CD14-positive monocyte (primary cell): Measurements from ENCODE around the gene MRTFA. TPM values are rescaled to one million over a fixed set of nuclear protein-coding genes. Genes with fewer than 3 reads are reported as not detected.

ENCODE experiments used
- DNase-seq, 3 donors: peaks; one replicate each; pipeline ENCODE4 v3.0.0-alpha.2; 2011 to 2022
- H2AFZ ChIP-seq: 2 replicates; pipeline ENCODE4 v1.6.0; 2012; ENCODE audit warnings: mild to moderate bottlenecking, low read depth, low read length, inconsistent platforms; ENCODE audit not compliant: insufficient read depth, poor library complexity, severe bottlenecking
- H3K27ac ChIP-seq, 2 donors: 1 replicate in 1 of 2; 2 replicates in 1 of 2; pipeline ENCODE4 v1.5.1; 2012 to 2013; ENCODE audit warnings: low read length in 2 of 2, control low read depth in 1 of 2, inconsistent platforms in 1 of 2, low read depth in 1 of 2, mild to moderate bottlenecking in 1 of 2
- H3K27me3 ChIP-seq, 2 donors: one replicate each; pipeline versions ENCODE4 v1.6.0 to v1.6.1; 2011 to 2013; ENCODE audit warnings: low read length in 2 of 2; ENCODE audit not compliant: control insufficient read depth in 2 of 2, insufficient read depth in 2 of 2
- H3K36me3 ChIP-seq, 2 donors: replicated peaks in 1 of 2; 1 replicate in 1 of 2; 2 replicates in 1 of 2; pipeline versions ENCODE4 v1.5.1 to v1.6.1; 2012 to 2013; ENCODE audit warnings: low read length in 2 of 2, control low read depth in 1 of 2, inconsistent platforms in 1 of 2, mild to moderate bottlenecking in 1 of 2; ENCODE audit not compliant: insufficient read depth in 2 of 2, control insufficient read depth in 1 of 2
- H3K4me1 ChIP-seq, 2 donors: 1 replicate in 1 of 2; 2 replicates in 1 of 2; pipeline versions ENCODE4 v1.5.1 to v1.6.1; 2012 to 2013; ENCODE audit warnings: low read length in 2 of 2, control low read depth in 1 of 2, inconsistent platforms in 1 of 2, mild to moderate bottlenecking in 1 of 2, moderate library complexity in 1 of 2; ENCODE audit not compliant: insufficient read depth in 2 of 2, control insufficient read depth in 1 of 2
- H3K4me2 ChIP-seq: replicated peaks from 2 replicates; pipeline ENCODE3; 2012; ENCODE audit warnings: low read length, moderate library complexity, mild to moderate bottlenecking; ENCODE audit not compliant: poor library complexity, severe bottlenecking; ENCODE audit errors: extremely low read depth
- H3K4me3 ChIP-seq, 3 experiments: fragments of 200-600 bp in 1 of 3; sonication (generic) in 1 of 3; replicated peaks in 1 of 3; 1 replicate in 2 of 3; 2 replicates in 1 of 3; pipeline ENCODE4 v1.5.1; 2011 to 2013; ENCODE audit warnings: low read length in 3 of 3, mild to moderate bottlenecking in 3 of 3, control low read depth in 2 of 3, low read depth in 2 of 3, inconsistent platforms in 1 of 3, moderate library complexity in 1 of 3
- H3K79me2 ChIP-seq: 2 replicates; pipeline ENCODE4 v1.6.0; 2012; ENCODE audit warnings: mild to moderate bottlenecking, control low read depth, inconsistent platforms, low read length, moderate library complexity; ENCODE audit not compliant: insufficient read depth
- H3K9ac ChIP-seq: 2 replicates; pipeline ENCODE4 v1.6.0; 2017; ENCODE audit warnings: low read length, mild to moderate bottlenecking; ENCODE audit not compliant: insufficient read depth, poor library complexity, severe bottlenecking
- H3K9me3 ChIP-seq, 2 donors: replicated peaks in 1 of 2; 1 replicate in 1 of 2; 2 replicates in 1 of 2; pipeline versions ENCODE4 v1.5.1 to v1.6.1; 2012 to 2013; ENCODE audit warnings: low read length in 2 of 2, control low read depth in 1 of 2; ENCODE audit not compliant: control insufficient read depth in 1 of 2, insufficient read depth in 1 of 2
- H4K20me1 ChIP-seq: 2 replicates; pipeline ENCODE4 v1.6.0; 2012; ENCODE audit warnings: mild to moderate bottlenecking, low read length, control low read depth, moderate library complexity; ENCODE audit not compliant: insufficient read depth
- H3K27ac Mint-ChIP-seq, 7 donors: one replicate each; pipeline ENCODE4 v1.8.0; 2020; ENCODE audit warnings: mild to moderate bottlenecking in 7 of 7, mixed read lengths in 7 of 7, moderate library complexity in 6 of 7, inconsistent platforms in 2 of 7
- H3K27me3 Mint-ChIP-seq, 3 donors: one replicate each; pipeline ENCODE4 v1.8.0; 2021 to 2022; ENCODE audit warnings: low read depth in 3 of 3, mild to moderate bottlenecking in 3 of 3, mixed read lengths in 3 of 3, moderate library complexity in 3 of 3, inconsistent platforms in 1 of 3
- H3K36me3 Mint-ChIP-seq, 2 donors: one replicate each; pipeline ENCODE4 v1.8.0; 2020; ENCODE audit warnings: mixed read lengths in 2 of 2, inconsistent platforms in 1 of 2, mild to moderate bottlenecking in 1 of 2
- H3K4me1 Mint-ChIP-seq: one replicate; pipeline ENCODE4 v1.8.0; 2020; ENCODE audit warnings: mild to moderate bottlenecking, mixed read lengths
- H3K4me3 Mint-ChIP-seq, 2 donors: one replicate each; pipeline ENCODE4 v1.8.0; 2020; ENCODE audit warnings: mild to moderate bottlenecking in 2 of 2, mixed read lengths in 2 of 2, moderate library complexity in 1 of 2
- H3K9me3 Mint-ChIP-seq, 7 donors: one replicate each; pipeline ENCODE4 v1.8.0; 2020 to 2022; ENCODE audit warnings: mixed read lengths in 7 of 7, mild to moderate bottlenecking in 6 of 7, moderate library complexity in 6 of 7, inconsistent platforms in 2 of 7
- WGBS: methylation state at CpG from one replicate; pipeline ENCODE4 v1.1.5; 2013; ENCODE audit warnings: missing lambda C conversion rate; ENCODE audit not compliant: insufficient coverage; 5-methylcytosine and 5-hydroxymethylcytosine counted together
- intact Hi-C, 2 donors: fragments of 100-400 bp; cut with micrococcal nuclease; formaldehyde crosslinking; loops; one replicate each; pipeline versions ENCODE4 v1.15.0 to v1.15.1; 2023
- polyA plus RNA-seq, 3 donors: library from polyadenylated mRNA; depleted of rRNA in 1 of 3; unstranded in 2 of 3; stranded (reverse) in 1 of 3; fragments of 300-500 nt in 2 of 3; fragments of >200 nt in 1 of 3; fragmentation: Illumina TruSeq in 2 of 3; gene quantifications; 1 replicate in 2 of 3; 2 replicates in 1 of 3; pipeline ENCODE4 v1.2.3, GENCODE V29; 2012 to 2021
- TF ChIP-seq, protein P1 (sequence below): fragments of 200-600 bp; IDR thresholded peaks from one replicate; pipeline ENCODE4 v1.8.0; 2022; ENCODE audit warnings: antibody characterized with exemption, mild to moderate bottlenecking

The MRTFA gene
- polyA plus RNA-seq, 3 donors, result 14.1 to 33.8 (median 18.9) TPM

DNA sequence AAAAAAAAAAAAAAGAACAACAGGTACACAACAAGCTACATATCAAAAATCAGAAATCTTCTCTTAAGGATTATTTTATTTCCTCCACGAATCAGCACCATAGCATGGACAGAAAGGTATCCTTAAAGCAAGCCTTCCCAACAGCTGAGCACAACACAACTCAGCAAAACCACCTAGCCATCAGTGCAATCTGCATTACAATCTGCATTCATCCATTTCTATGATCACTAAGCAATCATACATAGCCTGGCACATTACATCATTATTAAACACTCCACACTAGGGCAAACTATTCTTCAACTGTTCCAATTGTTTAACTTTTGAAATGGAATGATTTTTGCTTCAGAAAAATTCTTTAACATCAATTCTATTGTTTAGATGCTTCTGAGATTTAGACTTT, 29.0 kb downstream of the MRTFA start:
- Histone ChIP-seq H2AFZ (no peak overlapping the region), H3K9ac (no peak overlapping the region), H3K36me3 (no peaks in the 10 kb centered on the region), H3K27ac (no peak overlapping the region), H3K4me1 (no peaks in the 10 kb centered on the region), H3K9me3 (no peaks in the 10 kb centered on the region), H3K27me3 (no peaks in the 10 kb centered on the region), H3K4me2 (no peak overlapping the region), H3K79me2 (peaks cover 100% of the 10 kb centered on the region), H3K4me3 (no peak overlapping the region), H4K20me1 (peaks cover 100% of the 10 kb centered on the region)
- 100% methylated on average over 1 of the region's 1 CpG for WGBS
- H3K27me3 Mint-ChIP-seq, result no peaks in the 10 kb centered on the region
- H3K36me3 Mint-ChIP-seq, result peaks cover 0 to 8% of the 10 kb centered on the region in 2 donors
- H3K9me3 Mint-ChIP-seq, result no peaks in the 10 kb centered on the region
- H3K4me1 Mint-ChIP-seq, result peaks cover 16% of the 10 kb centered on the region
- no peak overlapping the region for H3K4me3 Mint-ChIP-seq
- DNase-seq, result no peak
- intact Hi-C loops, result no loop called here
- H3K27ac Mint-ChIP-seq, result no peak overlapping the region
- TF ChIP-seq, protein P1, sequence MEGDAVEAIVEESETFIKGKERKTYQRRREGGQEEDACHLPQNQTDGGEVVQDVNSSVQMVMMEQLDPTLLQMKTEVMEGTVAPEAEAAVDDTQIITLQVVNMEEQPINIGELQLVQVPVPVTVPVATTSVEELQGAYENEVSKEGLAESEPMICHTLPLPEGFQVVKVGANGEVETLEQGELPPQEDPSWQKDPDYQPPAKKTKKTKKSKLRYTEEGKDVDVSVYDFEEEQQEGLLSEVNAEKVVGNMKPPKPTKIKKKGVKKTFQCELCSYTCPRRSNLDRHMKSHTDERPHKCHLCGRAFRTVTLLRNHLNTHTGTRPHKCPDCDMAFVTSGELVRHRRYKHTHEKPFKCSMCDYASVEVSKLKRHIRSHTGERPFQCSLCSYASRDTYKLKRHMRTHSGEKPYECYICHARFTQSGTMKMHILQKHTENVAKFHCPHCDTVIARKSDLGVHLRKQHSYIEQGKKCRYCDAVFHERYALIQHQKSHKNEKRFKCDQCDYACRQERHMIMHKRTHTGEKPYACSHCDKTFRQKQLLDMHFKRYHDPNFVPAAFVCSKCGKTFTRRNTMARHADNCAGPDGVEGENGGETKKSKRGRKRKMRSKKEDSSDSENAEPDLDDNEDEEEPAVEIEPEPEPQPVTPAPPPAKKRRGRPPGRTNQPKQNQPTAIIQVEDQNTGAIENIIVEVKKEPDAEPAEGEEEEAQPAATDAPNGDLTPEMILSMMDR, result no peak

DNA sequence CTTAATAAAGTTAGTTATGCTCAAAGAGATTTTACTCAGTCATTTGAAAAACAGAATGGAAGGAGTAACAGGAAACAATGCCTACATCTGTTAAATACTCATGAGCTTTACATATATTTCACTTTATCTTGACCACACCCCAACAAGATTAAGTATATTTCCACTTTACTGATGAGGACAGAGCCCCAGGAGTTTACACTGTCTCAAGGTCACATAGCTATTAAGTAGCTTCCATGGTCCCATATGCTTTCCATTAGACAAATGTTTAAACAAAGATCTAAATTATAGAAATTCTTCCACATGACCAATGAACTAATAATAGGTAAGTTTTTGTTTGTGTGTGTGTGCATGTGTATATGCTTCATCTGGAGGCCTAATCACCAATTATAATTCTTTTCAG, 30.2 kb downstream of the MRTFA start:
- Histone ChIP-seq H3K4me2 (no peak overlapping the region), H3K79me2 (peaks cover 100% of the 10 kb centered on the region), H3K4me3 (no peak overlapping the region), H3K9ac (no peak overlapping the region), H3K36me3 (no peaks in the 10 kb centered on the region), H3K9me3 (no peaks in the 10 kb centered on the region), H2AFZ (no peak overlapping the region), H3K4me1 (no peaks in the 10 kb centered on the region), H3K27ac (no peak overlapping the region), H3K27me3 (no peaks in the 10 kb centered on the region), H4K20me1 (peaks cover 100% of the 10 kb centered on the region)
- Mint-ChIP-seq H3K9me3 (no peaks in the 10 kb centered on the region), H3K27me3 (no peaks in the 10 kb centered on the region), H3K4me3 (no peak overlapping the region), H3K36me3 (peaks cover 1 to 8% of the 10 kb centered on the region in 2 donors), H3K27ac (no peak overlapping the region), H3K4me1 (peaks cover 15% of the 10 kb centered on the region)
- TF ChIP-seq, protein P1, result no peak
- DNase-seq, result no peak
- intact Hi-C loops, result no loop called here
